Left lobe of liver (tissue), 2 donors: ENCODE results near the gene DENND2A. TPM values are rescaled to one million over a fixed set of nuclear protein-coding genes. Genes with fewer than 3 reads are reported as not detected.
A peak's percentile ranks its signal among the peaks of the same experiment; 100 is the strongest.
"Not testable (repeated sequence)": the region's sequence is repeated elsewhere in the genome, so short reads cannot be mapped to it uniquely, and the experiment has no call there.

Experiments used
- ATAC-seq: fragments of 200-7000 bp; cut with Tn5 transposase; one replicate; pipeline ENCODE4 v1.9.1; 2020; ENCODE audit warnings: mild to moderate bottlenecking, moderate library complexity
- DNase-seq: peaks from one replicate; pipeline ENCODE4 v3.0.0-alpha.2; 2020; ENCODE audit warnings: low spot score
- total RNA-seq: library from RNA; stranded (reverse); gene quantifications from one replicate; pipeline ENCODE4 v1.2.1, GENCODE V29; 2021
- donor health status: DM: no; HTN: no; CAD: no; lungs with moderate emphysema.
- donor health status: DM: no; HTN: yes; CAD: no.

Gene DENND2A
- total RNA-seq, 1 donor from 2014 or later = 2.5 TPM

DNA sequence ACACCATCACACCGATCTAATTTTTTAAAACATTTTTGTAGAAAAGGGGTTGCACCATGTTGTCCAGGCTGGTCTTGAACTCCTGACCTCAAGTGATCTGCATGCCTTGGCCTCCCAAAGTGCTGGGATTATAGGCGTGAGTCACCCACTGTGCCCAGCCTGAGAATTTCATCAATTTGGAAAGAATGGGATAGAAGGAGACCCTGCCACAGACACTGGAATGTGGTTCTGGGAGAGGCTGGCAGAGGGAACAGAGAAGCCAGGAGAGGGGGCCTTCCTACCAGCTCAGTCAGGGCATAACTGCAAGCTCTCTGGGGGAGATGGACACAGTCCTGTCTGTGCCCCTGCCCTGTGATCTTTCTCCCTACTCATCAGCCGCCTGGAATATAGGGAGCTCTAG, 119.2 kb downstream of the DENND2A start:
- DNase-seq (no peak), ATAC-seq (no peak)

- no peak for DNase-seq
- no peak for ATAC-seq
Measured at GRCh38 chr7:140519007-140519399, 121.6 kb downstream of the DENND2A start.

GRCh38 chr7:140518370-140519006, 122.1 kb downstream of the DENND2A start:
- ATAC-seq (no peak), DNase-seq (no peak)

GRCh38 chr7:140517546-140518369, 122.9 kb downstream of the DENND2A start:
- ATAC-seq (peak; percentile 100), DNase-seq (peak; percentile 88)

DNA sequence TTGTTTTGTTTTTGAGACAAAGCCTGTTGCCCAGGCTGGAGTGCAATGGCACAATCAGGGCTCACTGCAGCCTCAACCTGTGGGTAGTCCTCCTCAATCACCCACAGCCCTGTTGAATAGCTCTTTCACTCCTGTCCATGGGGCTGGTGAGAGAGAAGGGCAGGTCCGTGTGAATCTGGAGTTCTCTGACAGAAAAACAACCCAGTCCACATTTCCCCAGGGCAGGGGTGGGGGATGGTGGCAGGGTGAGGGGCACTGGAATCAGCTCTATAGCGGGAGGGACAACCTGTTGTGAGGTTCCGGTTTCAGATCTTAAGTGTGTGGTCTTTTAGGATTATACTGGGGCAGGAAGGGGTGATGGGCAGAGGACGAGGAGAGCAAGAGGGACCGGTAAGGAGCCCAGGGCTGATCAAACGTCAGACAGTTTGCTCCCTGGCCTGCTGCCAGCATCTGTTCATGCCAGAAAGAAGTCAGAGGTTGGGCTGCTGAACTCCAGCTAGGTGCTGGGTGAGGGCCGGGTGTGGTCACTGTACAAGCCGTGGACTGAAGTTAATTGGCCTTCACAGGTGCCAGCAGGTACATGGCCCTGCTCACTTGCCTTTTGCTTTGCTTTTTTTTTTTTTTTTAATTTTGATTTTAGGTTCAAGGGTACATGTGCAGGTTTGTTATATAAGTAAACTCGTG, 128.2 kb downstream of the DENND2A start:
- peak; percentile 69 for DNase-seq
- peak; percentile 82 for ATAC-seq

GRCh38 chr7:140509789-140510188, 130.8 kb downstream of the DENND2A start:
- DNase-seq (no peak), ATAC-seq (no peak)

DNA sequence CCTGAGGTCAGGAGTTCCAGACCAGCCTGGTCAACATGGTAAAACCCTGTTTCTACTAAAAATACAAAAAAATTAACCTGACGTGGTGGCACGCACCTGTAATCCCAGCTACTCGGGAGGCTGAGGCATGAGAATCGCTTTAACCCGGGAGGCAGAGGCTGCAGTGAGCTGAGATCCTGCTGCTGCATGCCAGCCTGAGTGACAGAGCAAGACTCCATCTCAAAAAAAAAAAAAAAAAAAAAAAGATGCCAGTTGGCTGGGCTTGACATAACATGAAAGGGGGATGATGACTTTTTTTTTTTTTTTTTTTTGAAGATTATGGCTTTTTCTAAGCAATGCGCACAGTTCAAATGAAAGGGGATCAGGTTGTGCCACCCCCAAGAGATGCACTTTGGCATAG, 133.1 kb downstream of the DENND2A start:
- not testable (repeated sequence) for ATAC-seq, DNase-seq

GRCh38 chr7:140506788-140507464, 133.7 kb downstream of the DENND2A start:
- DNase-seq (no peak), ATAC-seq (no peak)

DNA sequence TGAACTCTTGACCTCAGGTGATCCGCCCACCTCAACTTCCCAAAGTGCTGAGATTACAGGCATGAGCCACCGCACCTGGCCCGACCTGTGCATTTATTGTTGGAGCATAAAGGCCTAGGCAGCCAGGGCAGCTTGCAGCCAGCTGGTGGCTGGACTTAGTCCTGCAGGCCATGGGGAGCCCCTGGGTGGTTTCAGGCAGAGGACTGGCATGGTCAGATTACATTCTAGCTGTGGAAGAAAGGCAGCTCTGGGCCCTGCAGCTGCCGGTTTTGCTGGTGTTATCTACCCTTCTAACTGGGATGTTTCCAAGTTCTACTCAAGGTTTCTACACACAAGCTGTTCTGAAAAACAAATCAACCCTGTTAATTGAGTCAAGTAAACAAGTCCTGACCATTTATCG, 138.6 kb downstream of the DENND2A start:
- ATAC-seq (no peak), DNase-seq (no peak)

GRCh38 chr7:140497807-140498206, 142.8 kb downstream of the DENND2A start:
- not testable (repeated sequence) for DNase-seq, ATAC-seq

DNA sequence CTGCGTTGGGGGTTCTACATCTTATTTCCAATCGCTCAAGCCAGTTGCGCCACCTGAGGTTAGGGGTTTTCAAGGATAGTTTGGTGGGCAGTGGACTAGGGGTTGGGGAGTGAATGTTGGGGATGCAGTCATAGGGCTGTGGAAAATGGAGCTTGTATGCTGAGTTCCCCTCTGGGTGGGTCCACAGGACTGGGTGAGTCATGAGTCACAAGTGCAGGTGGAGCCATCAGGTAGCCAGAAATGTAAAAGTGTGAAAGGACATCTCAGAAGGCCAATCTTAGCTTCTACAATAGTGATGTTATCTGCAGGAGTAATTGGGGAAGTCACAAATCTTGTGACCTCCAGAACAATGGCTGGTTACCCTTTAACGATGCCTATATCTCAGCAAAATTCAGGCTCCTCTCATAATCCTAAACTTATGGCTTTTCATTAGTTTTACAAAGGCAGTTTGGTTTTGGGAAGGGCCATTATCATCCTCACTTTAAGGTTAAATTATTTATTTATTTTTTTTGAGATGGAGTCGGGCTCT, 143.3 kb downstream of the DENND2A start:
- no peak for ATAC-seq

DNA sequence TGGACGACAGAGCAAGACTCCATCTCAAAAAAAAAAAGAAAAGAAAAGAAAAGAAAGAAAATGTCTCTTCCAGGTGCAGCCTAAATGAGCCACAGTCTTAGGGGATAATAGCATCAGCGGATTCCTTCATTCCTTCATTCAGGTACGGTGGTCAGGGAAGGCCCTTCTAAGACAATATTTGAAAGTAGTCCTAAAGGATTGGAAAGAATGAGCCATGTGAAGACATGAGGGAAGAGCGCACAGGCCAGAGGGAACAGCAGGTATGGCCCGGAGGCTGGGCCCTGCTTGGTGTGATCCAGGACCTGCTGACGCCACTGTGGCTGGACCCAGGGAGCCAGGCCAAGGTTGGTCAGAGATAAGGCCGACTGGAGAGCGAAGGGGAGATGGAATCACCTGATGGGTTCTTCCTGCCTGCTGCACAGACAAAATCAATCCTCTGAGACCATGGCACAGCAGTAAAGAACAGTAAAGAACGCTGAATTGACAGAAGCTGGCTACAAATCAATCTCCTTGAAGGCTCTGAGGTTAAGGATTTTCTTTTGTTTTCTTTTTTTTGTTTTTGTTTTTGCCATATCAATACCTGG, 145.0 kb downstream of the DENND2A start:
- DNase-seq (no peak), ATAC-seq (no peak)

More for the DNA sequence above, 143.3 kb downstream of the DENND2A start:
- DNase-seq = no peak

GRCh38 chr7:140494867-140495266, 145.7 kb downstream of the DENND2A start:
- peak; percentile 65 for ATAC-seq
- no peak for DNase-seq

DNA sequence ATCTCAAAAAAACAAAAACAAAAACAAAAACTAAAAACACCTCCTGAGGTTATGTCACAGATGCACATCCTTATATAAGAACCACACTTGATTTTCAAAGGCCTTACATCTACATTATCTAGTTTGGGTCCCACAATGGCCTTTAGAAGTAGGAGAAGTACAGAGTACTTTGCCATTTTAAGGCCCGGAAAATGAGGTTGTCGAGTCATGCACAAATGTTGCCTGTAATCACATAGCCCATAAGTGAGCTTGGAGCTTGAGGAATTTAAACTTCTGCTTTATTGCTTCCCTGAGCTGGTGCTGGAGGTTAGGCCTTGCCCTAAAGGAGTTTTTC, 151.6 kb downstream of the DENND2A start:
- ATAC-seq = no peak

DNA sequence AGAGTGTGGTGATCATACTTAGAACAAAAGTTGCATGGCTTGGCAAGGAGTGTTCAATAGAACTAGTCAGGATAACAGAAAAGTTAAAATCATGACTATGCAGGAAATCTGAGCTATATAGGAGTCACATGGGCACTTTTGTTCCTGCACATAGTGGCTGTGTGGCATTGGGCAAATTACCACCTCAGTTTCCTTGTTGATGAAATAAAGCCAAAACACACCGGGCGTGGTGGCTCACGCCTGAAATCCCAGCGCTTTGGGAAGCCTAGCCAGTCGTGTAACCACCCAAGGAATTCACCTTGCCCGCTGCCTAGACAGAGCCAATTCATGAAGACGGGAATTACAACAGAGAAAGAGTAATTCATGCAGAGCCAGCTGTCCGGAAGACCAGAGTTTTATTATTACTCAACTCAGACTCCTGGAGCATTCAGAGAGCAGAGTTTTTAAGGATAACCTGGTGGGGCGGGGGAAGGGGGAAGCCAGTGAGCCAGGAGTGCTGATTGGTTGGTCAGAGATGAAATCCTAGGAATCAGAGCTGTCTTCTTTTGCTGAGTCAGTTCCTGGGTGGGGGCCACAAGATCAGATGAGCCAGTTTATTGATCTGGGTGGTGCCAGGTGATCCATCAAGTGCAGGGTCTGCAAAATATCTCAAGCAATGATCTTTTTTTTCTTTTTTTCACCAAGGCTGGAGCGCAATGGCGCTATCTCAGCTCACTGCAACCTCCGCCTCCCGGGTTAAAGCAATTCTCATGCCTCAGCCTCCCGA, 154.9 kb downstream of the DENND2A start:
- ATAC-seq = no peak
- no peak for DNase-seq

More for the DNA sequence above, 151.6 kb downstream of the DENND2A start:
- DNase-seq = no peak

GRCh38 chr7:140484951-140485499, 155.6 kb downstream of the DENND2A start:
- no peak for ATAC-seq

GRCh38 chr7:140484479-140484878, 156.1 kb downstream of the DENND2A start:
- DNase-seq (no peak), ATAC-seq (no peak)

More at GRCh38 chr7:140484951-140485499, 155.6 kb downstream of the DENND2A start:
- DNase-seq = no peak

- ATAC-seq = no peak
- no peak for DNase-seq
Measured at GRCh38 chr7:140479739-140480084, 160.9 kb downstream of the DENND2A start.

DNA sequence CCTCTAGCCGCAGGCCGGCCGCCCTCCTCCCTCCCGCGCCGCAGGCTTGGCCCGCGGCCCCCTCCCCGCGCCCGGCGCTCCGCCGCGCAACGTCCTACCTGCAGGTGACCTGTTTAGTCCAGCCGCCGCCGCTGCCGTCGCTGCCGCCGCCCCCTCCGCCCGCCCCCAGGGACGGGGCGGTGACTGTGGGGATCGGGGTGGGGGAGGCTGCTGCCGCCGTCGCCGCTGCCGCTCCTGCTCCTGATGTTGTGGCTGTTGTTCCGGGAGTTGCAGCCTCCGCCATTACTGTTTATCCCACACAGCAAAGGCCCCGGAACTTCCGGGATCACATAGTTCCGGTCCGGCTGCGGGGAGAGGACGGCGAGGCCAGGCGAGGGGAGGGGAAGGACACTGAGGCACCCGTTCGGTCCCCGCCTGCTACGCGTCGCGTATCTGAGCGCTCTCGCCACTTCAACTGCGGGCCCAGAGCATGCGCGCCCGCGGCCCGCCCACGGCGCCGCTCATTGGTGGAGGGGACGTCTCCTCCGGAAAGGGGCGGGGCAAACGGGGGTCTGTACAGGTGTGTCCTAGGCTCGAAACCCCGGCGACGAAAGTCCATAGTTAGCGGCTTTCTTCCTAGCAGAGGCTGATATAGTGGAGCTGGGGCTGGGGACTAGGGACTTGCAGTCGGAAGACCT, 161.4 kb downstream of the DENND2A start, which contains the start of gene MKRN1:
TSS of gene MKRN1 (minus strand) at position 444 of the 677 bp plus-strand sequence. CDS start at position 283, 161 bp downstream.
- peak; percentile 95 for ATAC-seq

More for the DNA sequence above, 161.4 kb downstream of the DENND2A start, which contains the start of gene MKRN1:
- DNase-seq = peak; percentile 97
